Common myeloid progenitor, CD34-positive (primary cell): Measurements from ENCODE around the gene COX11. TPM values are rescaled to one million over a fixed set of nuclear protein-coding genes. Genes with fewer than 3 reads are reported as not detected.

Experiments used
- CTCF ChIA-PET: fragments of 350-600 bp; sonication (Branson Sonifier 250); formaldehyde crosslinking; loops from one replicate; lab custom pipeline; 2021; ENCODE audit warnings: antibody characterized with exemption; lab: Charles Lee
- POLR2A ChIA-PET: fragments of 350-600 bp; sonication (Branson Sonifier 250); formaldehyde crosslinking; loops from one replicate; lab custom pipeline; 2021; ENCODE audit warnings: antibody characterized with exemption; lab: Charles Lee
- DNase-seq, 3 donors: peaks; one replicate each; pipeline versions ENCODE4 v3.0.0 to v3.0.0-alpha.2; 2013
- H3K27ac ChIP-seq, 2 experiments: 1 replicate in 1 of 2; 2 replicates in 1 of 2; pipeline ENCODE4 v1.7.0; 2013; ENCODE audit warnings: inconsistent platforms in 2 of 2, low read length in 2 of 2, mild to moderate bottlenecking in 2 of 2, low read depth in 1 of 2, moderate library complexity in 1 of 2; ENCODE audit not compliant: severe bottlenecking in 2 of 2, insufficient read depth in 1 of 2, poor library complexity in 1 of 2
- H3K27me3 ChIP-seq, 5 experiments: replicated peaks in 2 of 5; 1 replicate in 3 of 5; 2 replicates in 2 of 5; pipeline versions ENCODE4 v1.6.1 to v1.7.0; 2013; ENCODE audit warnings: low read length in 4 of 5, mild to moderate bottlenecking in 2 of 5, moderate library complexity in 2 of 5, inconsistent platforms in 1 of 5; ENCODE audit not compliant: insufficient read depth in 5 of 5, control insufficient read depth in 4 of 5
- H3K36me3 ChIP-seq, 4 experiments: 1 replicate in 2 of 4; 2 replicates in 2 of 4; pipeline versions ENCODE4 v1.6.1 to v1.7.0; 2013; ENCODE audit warnings: low read length in 3 of 4, control low read depth in 1 of 4, mild to moderate bottlenecking in 1 of 4; ENCODE audit not compliant: control insufficient read depth in 4 of 4, insufficient read depth in 4 of 4
- H3K4me1 ChIP-seq, 4 experiments: 1 replicate in 3 of 4; 2 replicates in 1 of 4; pipeline versions ENCODE4 v1.6.1 to v1.7.1; 2013; ENCODE audit warnings: low read length in 3 of 4, mild to moderate bottlenecking in 3 of 4, control low read depth in 1 of 4, inconsistent platforms in 1 of 4, moderate library complexity in 1 of 4; ENCODE audit not compliant: control insufficient read depth in 4 of 4, insufficient read depth in 4 of 4; ENCODE audit errors: control extremely low read depth in 1 of 4
- H3K4me3 ChIP-seq, 7 experiments: 1 replicate in 4 of 7; 2 replicates in 3 of 7; pipeline versions ENCODE4 v1.5.1 to v1.7.0; 2013; ENCODE audit warnings: mild to moderate bottlenecking in 7 of 7, low read length in 6 of 7, moderate library complexity in 6 of 7, inconsistent platforms in 2 of 7, low read depth in 2 of 7, control low read depth in 1 of 7; ENCODE audit not compliant: insufficient read depth in 4 of 7, control insufficient read depth in 1 of 7; ENCODE audit errors: extremely low read depth in 1 of 7
- H3K9me3 ChIP-seq, 5 experiments: 1 replicate in 4 of 5; 2 replicates in 1 of 5; pipeline versions ENCODE4 v1.6.1 to v1.7.1; 2013; ENCODE audit warnings: low read length in 4 of 5, mild to moderate bottlenecking in 2 of 5, inconsistent platforms in 1 of 5, low read depth in 1 of 5, moderate library complexity in 1 of 5; ENCODE audit not compliant: control insufficient read depth in 4 of 5, insufficient read depth in 2 of 5; ENCODE audit errors: control extremely low read depth in 1 of 5
- WGBS: methylation state at CpG from one replicate; pipeline ENCODE4 v1.1.5; 2013; ENCODE audit not compliant: insufficient coverage; 5-methylcytosine and 5-hydroxymethylcytosine counted together
- polyA plus RNA-seq: library from polyadenylated mRNA; unstranded; fragments of 120-200 nt; gene quantifications from one replicate; pipeline ENCODE4 v1.2.1, GENCODE V29; 2013

Gene COX11
- 62.4 TPM for polyA plus RNA-seq

- WGBS, result under 1% methylated on average over 38 of the region's 57 CpGs
- Histone ChIP-seq H3K36me3 (peaks cover 0 to 14% (median 8%) of the 10 kb centered on the region in 4 experiments), H3K27me3 (no peaks in the 10 kb centered on the region), H3K9me3 (no peaks in the 10 kb centered on the region), H3K27ac (peak within 1 kb of the TSS; percentile 86 to 94), H3K4me3 (peak within 1 kb of the TSS; percentile 78 to 100 (median 93)), H3K4me1 (peaks cover 4 to 28% (median 19%) of the 10 kb centered on the region in 4 experiments)
- DNase-seq, result peak; percentile 98 to 99 (median 98)
- ChIA-PET POLR2A (no interaction called here), CTCF (interaction anchor here (1.4 to 2.2 kb wide), 2 partner anchors 16 to 67 kb away, joined by 3 to 4 read pairs; partner anchors contain the start of gene TOM1L1)
These were observed at the start of gene COX11, which contains the start of gene STXBP4 for GRCh38 chr17:54968262-54968987. Gene COX11, minus strand, starts transcription at chr17:54968654. Its CDS starts 8 bp downstream, at chr17:54968646. Gene STXBP4, plus strand, starts transcription at chr17:54968765. Its CDS starts 17,455 bp downstream, at chr17:54986220.

- ChIA-PET CTCF (interaction anchor here (0.7 to 3.5 kb wide), 6 partner anchors 9 to 357 kb away, joined by 3 to 13 read pairs (median 5); no protein-coding TSS in a partner anchor), POLR2A (no interaction called here)
- no peaks in the 10 kb centered on the region for H3K27me3 ChIP-seq
- DNase-seq, result peak; percentile 31 to 53 (median 41)
- no peak overlapping the region for H3K4me3 ChIP-seq
- WGBS, result no CpG with 5 or more reads among the region's 1 CpG
- no peaks in the 10 kb centered on the region for H3K9me3 ChIP-seq
- peaks cover 0 to 2% (median 1%) of the 10 kb centered on the region in 4 experiments for H3K4me1 ChIP-seq
- H3K36me3 ChIP-seq, result peaks cover 0 to 5% (median 2%) of the 10 kb centered on the region in 4 experiments
- no peak overlapping the region for H3K27ac ChIP-seq
These were observed 37.1 kb upstream of the COX11 start for GRCh38 chr17:55005520-55005919.

- Histone ChIP-seq H3K4me1 (peaks cover 0 to 2% (median 1%) of the 10 kb centered on the region in 4 experiments), H3K4me3 (no peak overlapping the region), H3K27ac (no peak overlapping the region), H3K27me3 (no peaks in the 10 kb centered on the region), H3K9me3 (no peaks in the 10 kb centered on the region), H3K36me3 (peaks cover 0 to 7% (median 4%) of the 10 kb centered on the region in 4 experiments)
- CTCF ChIA-PET, result interaction anchor here (1.1 to 3.5 kb wide), 4 partner anchors 11 to 351 kb away, joined by 3 to 19 read pairs (median 13); no protein-coding TSS in a partner anchor
- 97% methylated on average over 5 of the region's 5 CpGs for WGBS
- no peak for DNase-seq
- POLR2A ChIA-PET, result no interaction called here
These were observed 36.0 kb upstream of the COX11 start for GRCh38 chr17:55004484-55004883.

GRCh38 chr17:55002458-55002857 is 34.0 kb upstream of the COX11 start:
- Histone ChIP-seq H3K4me1 (peaks cover 0 to 2% (median 1%) of the 10 kb centered on the region in 4 experiments), H3K4me3 (no peak overlapping the region), H3K27ac (no peak overlapping the region), H3K9me3 (no peaks in the 10 kb centered on the region), H3K36me3 (peaks cover 0 to 4% (median 3%) of the 10 kb centered on the region in 4 experiments), H3K27me3 (no peaks in the 10 kb centered on the region)
- POLR2A ChIA-PET, result interaction anchor here (0.5 kb wide), 1 partner anchor 89 kb away, joined by 3 read pairs; no protein-coding TSS in a partner anchor
- peak in 1 of 3 donors; percentile 14 for DNase-seq
- CTCF ChIA-PET, result interaction anchor here (1.3 to 3.0 kb wide), 4 partner anchors 10 to 355 kb away, joined by 3 to 19 read pairs (median 4); no protein-coding TSS in a partner anchor

- Histone ChIP-seq H3K27ac (no peak overlapping the region), H3K27me3 (no peaks in the 10 kb centered on the region), H3K36me3 (peaks cover 0 to 7% (median 4%) of the 10 kb centered on the region in 4 experiments), H3K4me3 (no peak overlapping the region), H3K9me3 (no peaks in the 10 kb centered on the region), H3K4me1 (no peaks in the 10 kb centered on the region)
- no peak for DNase-seq
- ChIA-PET CTCF (interaction anchor here (1.2 to 12.0 kb wide), 3 partner anchors 9 to 356 kb away, joined by 3 to 190 read pairs (median 6); no protein-coding TSS in a partner anchor), POLR2A (no interaction called here)
- WGBS, result no CpG with 5 or more reads among the region's 1 CpG
These were observed 28.0 kb upstream of the COX11 start for GRCh38 chr17:54996441-54996840.

- no peaks in the 10 kb centered on the region for H3K4me1 ChIP-seq
- CTCF ChIA-PET, result interaction anchor here (0.9 to 12.0 kb wide), 13 partner anchors 10 to 519 kb away, joined by 3 to 190 read pairs (median 5); no protein-coding TSS in a partner anchor
- DNase-seq, result peak; percentile 65 to 78 (median 72)
- 98% methylated on average over 5 of the region's 8 CpGs for WGBS
- no peaks in the 10 kb centered on the region for H3K9me3 ChIP-seq
- POLR2A ChIA-PET, result interaction anchor here (0.6 kb wide), 1 partner anchor 49 kb away, joined by 3 read pairs; no protein-coding TSS in a partner anchor
- H3K27me3 ChIP-seq, result no peaks in the 10 kb centered on the region
- H3K4me3 ChIP-seq, result no peak overlapping the region
- H3K36me3 ChIP-seq, result peaks cover 0 to 3% (median 1%) of the 10 kb centered on the region in 4 experiments
- H3K27ac ChIP-seq, result no peak overlapping the region
These were observed 24.6 kb upstream of the COX11 start for GRCh38 chr17:54992797-54993639.
